Muscle of arm (tissue), 12 donors: Measurements from ENCODE around the gene C14orf132. TPM values are rescaled to one million over a fixed set of nuclear protein-coding genes. Genes with fewer than 3 reads are reported as not detected.
A peak's percentile ranks its signal among the peaks of the same experiment; 100 is the strongest.

Experiments
- DNase-seq: peaks from one replicate; pipeline ENCODE4 v3.0.0-alpha.2; 2013
- polyA plus RNA-seq, 12 donors: library from polyadenylated mRNA; unstranded; fragments of 120-200 nt; gene quantifications; one replicate each; pipeline ENCODE4 v1.2.1, GENCODE V29; 2013; ENCODE audit not compliant: insufficient read length in 12 of 12

C14orf132 gene
- polyA plus RNA-seq, 12 donors: 14.9 to 24.9 (median 19.9) TPM; not detected in 1

GRCh38 chr14:96081767-96082400 lies 42.7 kb downstream of the C14orf132 start:
- DNase-seq: no peak

- no peak for DNase-seq
Measured at GRCh38 chr14:96082420-96083300, 43.5 kb downstream of the C14orf132 start.

GRCh38 chr14:96083667-96084320 lies 44.6 kb downstream of the C14orf132 start:
- DNase-seq: no peak

- no peak for DNase-seq
Measured at GRCh38 chr14:96084796-96085195, 45.6 kb downstream of the C14orf132 start.

GRCh38 chr14:96085369-96085768 lies 46.2 kb downstream of the C14orf132 start:
- DNase-seq: no peak

GRCh38 chr14:96086032-96086431 lies 46.9 kb downstream of the C14orf132 start:
- no peak for DNase-seq

GRCh38 chr14:96086574-96087077 lies 47.5 kb downstream of the C14orf132 start:
- no peak for DNase-seq

GRCh38 chr14:96088074-96088473 lies 48.9 kb downstream of the C14orf132 start:
- no peak for DNase-seq

- no peak for DNase-seq
Measured at GRCh38 chr14:96088481-96088880, 49.3 kb downstream of the C14orf132 start.

GRCh38 chr14:96088911-96089310 lies 49.7 kb downstream of the C14orf132 start:
- no peak for DNase-seq

- DNase-seq: no peak
Measured at GRCh38 chr14:96089401-96089800, 50.2 kb downstream of the C14orf132 start.

- peak; percentile 79 for DNase-seq
Measured at GRCh38 chr14:96090441-96091148, 51.4 kb downstream of the C14orf132 start.

GRCh38 chr14:96091149-96091693 lies 52.1 kb downstream of the C14orf132 start:
- no peak for DNase-seq

GRCh38 chr14:96091941-96092411 lies 52.8 kb downstream of the C14orf132 start:
- DNase-seq: no peak

- no peak for DNase-seq
Measured at GRCh38 chr14:96092936-96093335, 53.8 kb downstream of the C14orf132 start.

- no peak for DNase-seq
Measured at GRCh38 chr14:96094211-96094610, 55.0 kb downstream of the C14orf132 start.

- DNase-seq: no peak
Measured at GRCh38 chr14:96094656-96095055, 55.5 kb downstream of the C14orf132 start.

- DNase-seq: no peak
Measured at GRCh38 chr14:96095058-96095457, 55.9 kb downstream of the C14orf132 start.

- no peak for DNase-seq
Measured at GRCh38 chr14:96095581-96096476, 56.7 kb downstream of the C14orf132 start.
